ENCODE results near the gene XPO6.

- no peak for TF ChIP-seq POLR2A (IDR thresholded peaks at IDR 0.05; ENCODE audit: extremely low read depth, insufficient read length)
- TF ChIP-seq, protein P1, sequence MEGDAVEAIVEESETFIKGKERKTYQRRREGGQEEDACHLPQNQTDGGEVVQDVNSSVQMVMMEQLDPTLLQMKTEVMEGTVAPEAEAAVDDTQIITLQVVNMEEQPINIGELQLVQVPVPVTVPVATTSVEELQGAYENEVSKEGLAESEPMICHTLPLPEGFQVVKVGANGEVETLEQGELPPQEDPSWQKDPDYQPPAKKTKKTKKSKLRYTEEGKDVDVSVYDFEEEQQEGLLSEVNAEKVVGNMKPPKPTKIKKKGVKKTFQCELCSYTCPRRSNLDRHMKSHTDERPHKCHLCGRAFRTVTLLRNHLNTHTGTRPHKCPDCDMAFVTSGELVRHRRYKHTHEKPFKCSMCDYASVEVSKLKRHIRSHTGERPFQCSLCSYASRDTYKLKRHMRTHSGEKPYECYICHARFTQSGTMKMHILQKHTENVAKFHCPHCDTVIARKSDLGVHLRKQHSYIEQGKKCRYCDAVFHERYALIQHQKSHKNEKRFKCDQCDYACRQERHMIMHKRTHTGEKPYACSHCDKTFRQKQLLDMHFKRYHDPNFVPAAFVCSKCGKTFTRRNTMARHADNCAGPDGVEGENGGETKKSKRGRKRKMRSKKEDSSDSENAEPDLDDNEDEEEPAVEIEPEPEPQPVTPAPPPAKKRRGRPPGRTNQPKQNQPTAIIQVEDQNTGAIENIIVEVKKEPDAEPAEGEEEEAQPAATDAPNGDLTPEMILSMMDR (IDR thresholded peaks at IDR 0.05; ENCODE audit: low read depth, low read length), result no peak
Observed at GRCh38 chr16:28181515-28181914, 30.2 kb downstream of the XPO6 start.
